ENCODE data around the gene ZBTB3. TPM values are rescaled to one million over a fixed set of nuclear protein-coding genes. Genes with fewer than 3 reads are reported as not detected.
A peak's percentile ranks its signal among the peaks of the same experiment; 100 is the strongest.

The ZBTB3 gene
- total and polyA plus RNA-seq, 5 experiments from 2014 or later: 2.1 to 27.6 (median 6.7) TPM

DNA sequence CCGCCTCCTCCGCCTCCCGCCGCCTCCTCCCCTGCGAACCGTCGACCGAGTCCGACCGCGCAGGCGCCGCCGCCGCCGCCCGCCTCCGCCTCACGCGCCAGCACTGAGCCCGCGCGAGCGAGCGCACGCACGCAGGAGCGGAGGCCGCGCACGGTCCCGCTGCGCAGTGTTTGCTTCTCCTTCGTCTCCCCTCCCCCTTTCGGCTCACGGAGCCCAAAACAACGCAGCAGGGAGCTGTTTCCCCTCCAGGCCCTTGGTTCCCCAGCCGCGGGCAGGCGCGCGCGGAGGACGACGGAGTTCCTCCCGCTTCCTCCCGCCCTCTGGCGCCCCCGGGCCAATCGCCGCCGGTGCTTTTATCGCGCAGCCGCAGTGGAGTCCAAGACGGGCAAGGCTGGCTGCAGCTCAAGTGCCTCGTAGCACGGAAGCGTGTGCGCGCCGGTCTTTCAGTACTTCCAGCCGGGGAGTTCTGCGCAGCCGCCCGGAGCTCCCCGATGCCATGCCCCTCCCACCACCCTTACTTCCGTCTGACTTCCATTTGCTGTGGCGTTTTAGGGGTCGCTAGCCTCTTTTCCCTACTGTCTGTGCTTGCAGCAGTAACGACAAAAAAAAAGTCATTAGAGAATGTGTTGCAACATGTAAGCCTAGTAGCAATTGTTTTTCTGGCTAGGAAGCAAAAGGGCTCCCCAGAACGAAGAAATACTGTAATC lies 26.6 kb downstream of the ZBTB3 start, which contains the start of gene HNRNPUL2:
Gene HNRNPUL2 (minus strand): TSS at position 293 of the 707 bp plus-strand sequence. CDS start 301 bp downstream, outside the sequence.
- H3K36me3 Mint-ChIP-seq: peaks cover 0 to 50% (median 18%) of the 10 kb centered on the region in 3 donors

DNA sequence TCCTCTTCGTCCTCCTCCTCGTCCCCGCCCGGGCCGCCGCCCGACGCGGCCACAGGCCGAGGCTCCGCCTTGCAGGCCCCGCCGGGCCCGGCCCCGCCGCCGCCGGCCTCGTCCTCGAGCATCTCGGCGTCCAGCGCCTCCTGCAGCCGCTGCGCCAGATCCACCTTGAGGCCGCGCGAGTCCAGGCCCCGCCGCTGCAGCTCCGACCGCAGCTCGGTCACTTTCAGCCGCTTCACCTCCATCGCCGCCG lies 27.1 kb downstream of the ZBTB3 start:
- peaks cover 25 to 69% (median 56%) of the 10 kb centered on the region in 4 donors for H3K4me1 Mint-ChIP-seq
- peaks cover 0 to 53% (median 23%) of the 10 kb centered on the region in 3 donors for H3K36me3 Mint-ChIP-seq
- peaks cover 0 to 2% (median 0%) of the 10 kb centered on the region in 5 donors for H3K27me3 Mint-ChIP-seq
- peak overlapping the region in 8 of 10 donors; percentile 90 to 100 (median 99) for H3K27ac Mint-ChIP-seq
- H3K4me3 Mint-ChIP-seq: peak overlapping the region; percentile 92 to 99 (median 96)
- no peaks in the 10 kb centered on the region for H3K9me3 Mint-ChIP-seq
- DNase-seq (no peak), ATAC-seq (peak in 1 of 2 donors; percentile 7)
- POLR2A ChIA-PET: interaction anchor here (0.7 to 10.3 kb wide), 47 partner anchors 8 to 1591 kb away, joined by 3 to 263 read pairs (median 8); partner anchors contain the start of genes B3GAT3, BSCL2, C11orf98 and CSKMT

More for the DNA sequence above, 26.6 kb downstream of the ZBTB3 start, which contains the start of gene HNRNPUL2:
- H3K27me3 Mint-ChIP-seq: peaks cover 0 to 2% (median 0%) of the 10 kb centered on the region in 5 donors
- no peaks in the 10 kb centered on the region for H3K9me3 Mint-ChIP-seq
- ATAC-seq: peak; percentile 79 to 81
- H3K4me3 Mint-ChIP-seq: peak within 1 kb of the TSS; percentile 92 to 99 (median 96)
- POLR2A ChIA-PET: interaction anchor here (0.6 to 10.3 kb wide), 57 partner anchors 10 to 1590 kb away, joined by 3 to 263 read pairs (median 6); partner anchors contain the start of genes B3GAT3, BSCL2, C11orf98 and CSKMT
- peaks cover 25 to 64% (median 51%) of the 10 kb centered on the region in 4 donors for H3K4me1 Mint-ChIP-seq
- peak within 1 kb of the TSS; percentile 90 to 100 (median 99) for H3K27ac Mint-ChIP-seq
- DNase-seq: peak; percentile 98 to 99 (median 99)

DNA sequence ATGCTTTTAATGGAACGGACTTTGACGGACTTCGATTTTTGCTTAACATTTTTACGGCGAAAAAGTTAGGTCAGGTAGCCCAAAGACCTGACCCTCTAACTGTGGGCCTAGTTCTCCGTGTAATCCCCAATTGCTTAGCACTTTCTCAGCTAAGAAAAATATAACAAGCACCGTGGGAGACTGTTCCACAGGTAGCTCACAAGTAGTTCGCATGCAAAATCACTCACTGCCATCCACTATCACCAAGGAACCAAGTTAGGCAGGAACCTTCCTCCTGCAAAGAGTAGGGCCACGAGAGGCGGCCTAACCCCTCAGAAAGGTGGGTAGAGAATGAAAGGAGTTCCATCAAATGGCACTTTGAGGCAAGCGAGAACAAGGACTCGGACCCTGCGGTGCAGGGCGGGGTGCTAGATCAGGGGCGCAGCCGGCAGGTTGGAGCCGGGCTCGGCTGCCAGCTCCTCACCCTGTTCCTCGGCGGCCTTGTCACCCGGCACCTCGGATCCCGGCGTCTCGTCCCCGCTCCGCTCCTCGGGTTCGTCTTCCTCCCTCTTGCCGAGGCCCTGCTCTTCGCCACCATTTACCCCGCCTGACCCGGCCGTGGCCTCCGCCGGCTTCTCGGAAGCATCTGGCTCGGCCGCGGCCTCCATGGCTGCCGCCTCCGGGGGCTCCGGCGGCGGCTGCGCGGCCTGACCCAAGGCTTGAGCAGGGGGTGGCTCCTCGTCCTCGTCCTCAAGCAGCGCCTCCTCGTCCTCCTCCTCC lies 27.6 kb downstream of the ZBTB3 start:
- Mint-ChIP-seq H3K27me3 (peaks cover 0 to 2% (median 0%) of the 10 kb centered on the region in 5 donors), H3K36me3 (peaks cover 0 to 53% (median 27%) of the 10 kb centered on the region in 3 donors), H3K9me3 (no peaks in the 10 kb centered on the region), H3K4me1 (peaks cover 25 to 72% (median 56%) of the 10 kb centered on the region in 4 donors), H3K4me3 (peak overlapping the region; percentile 92 to 99 (median 96)), H3K27ac (peak overlapping the region; percentile 82 to 97 (median 87))
- ATAC-seq (no peak), DNase-seq (peak in 4 of 10 donors; percentile 7 to 70 (median 22))
- POLR2A ChIA-PET: interaction anchor here (0.6 to 10.3 kb wide), 35 partner anchors 9 to 1520 kb away, joined by 3 to 263 read pairs (median 8); partner anchors contain the start of genes B3GAT3, BSCL2, C11orf98 and CSKMT

DNA sequence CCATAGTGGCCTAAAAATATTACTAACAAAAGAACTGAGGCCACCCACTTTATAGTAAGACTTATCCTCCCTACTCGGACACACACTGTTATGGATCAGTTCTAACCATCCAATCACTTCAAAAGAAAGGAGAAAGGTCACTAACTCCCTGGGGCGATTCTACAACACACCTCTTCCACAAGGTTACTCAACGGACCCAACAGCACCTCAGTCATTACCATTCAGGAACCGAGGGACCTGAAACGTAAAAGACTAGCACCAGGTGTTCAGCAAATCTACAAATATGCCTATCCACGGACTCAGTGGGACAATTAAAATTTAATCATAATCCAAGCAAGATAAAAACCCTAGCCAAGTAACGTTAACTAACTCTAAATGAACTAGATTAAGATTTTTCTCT lies 28.3 kb downstream of the ZBTB3 start:
- Mint-ChIP-seq H3K27ac (peak overlapping the region; percentile 82 to 97 (median 87)), H3K4me3 (peak overlapping the region; percentile 92 to 99 (median 96)), H3K9me3 (no peaks in the 10 kb centered on the region), H3K36me3 (peaks cover 0 to 56% (median 30%) of the 10 kb centered on the region in 3 donors), H3K4me1 (peaks cover 25 to 72% (median 56%) of the 10 kb centered on the region in 4 donors), H3K27me3 (peaks cover 0 to 2% (median 0%) of the 10 kb centered on the region in 5 donors)
- DNase-seq (no peak), ATAC-seq (no peak)
- POLR2A ChIA-PET: interaction anchor here (0.6 to 10.3 kb wide), 15 partner anchors 12 to 330 kb away, joined by 3 to 263 read pairs (median 47); partner anchors contain the start of genes BSCL2, GNG3, LBHD1 and MTA2

DNA sequence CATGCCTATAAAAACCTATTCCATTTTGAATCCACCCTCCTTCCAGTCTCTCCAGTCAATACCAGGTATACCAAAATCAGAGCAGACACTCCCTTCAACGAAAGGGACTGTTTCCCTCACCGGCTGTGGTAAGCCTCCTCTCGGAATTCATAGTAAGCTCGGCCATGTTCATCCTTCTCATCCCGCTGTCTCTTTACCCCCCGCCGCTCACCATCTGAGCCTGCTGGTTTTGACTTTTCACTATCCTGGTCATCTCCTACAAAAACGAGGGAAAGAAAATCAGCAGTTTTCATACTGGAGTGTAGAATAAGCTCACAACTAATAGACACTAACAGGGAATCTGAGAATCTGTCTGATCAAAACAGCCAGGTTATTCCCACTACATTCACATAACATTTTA lies 29.8 kb downstream of the ZBTB3 start:
- peaks cover 29 to 69% (median 60%) of the 10 kb centered on the region in 4 donors for H3K4me1 Mint-ChIP-seq
- peak overlapping the region; percentile 56 to 99 (median 94) for H3K4me3 Mint-ChIP-seq
- H3K9me3 Mint-ChIP-seq: no peaks in the 10 kb centered on the region
- H3K36me3 Mint-ChIP-seq: peaks cover 0 to 67% (median 39%) of the 10 kb centered on the region in 3 donors
- DNase-seq (no peak), ATAC-seq (no peak)
- H3K27me3 Mint-ChIP-seq: peaks cover 0 to 2% (median 0%) of the 10 kb centered on the region in 5 donors
- POLR2A ChIA-PET: interaction anchor here (1.2 to 10.3 kb wide), 6 partner anchors 13 to 133 kb away, joined by 3 to 263 read pairs (median 79); partner anchors contain the start of genes BSCL2, GNG3, POLR2G and TUT1
- H3K27ac Mint-ChIP-seq: peak overlapping the region; percentile 6 to 87 (median 66)

DNA sequence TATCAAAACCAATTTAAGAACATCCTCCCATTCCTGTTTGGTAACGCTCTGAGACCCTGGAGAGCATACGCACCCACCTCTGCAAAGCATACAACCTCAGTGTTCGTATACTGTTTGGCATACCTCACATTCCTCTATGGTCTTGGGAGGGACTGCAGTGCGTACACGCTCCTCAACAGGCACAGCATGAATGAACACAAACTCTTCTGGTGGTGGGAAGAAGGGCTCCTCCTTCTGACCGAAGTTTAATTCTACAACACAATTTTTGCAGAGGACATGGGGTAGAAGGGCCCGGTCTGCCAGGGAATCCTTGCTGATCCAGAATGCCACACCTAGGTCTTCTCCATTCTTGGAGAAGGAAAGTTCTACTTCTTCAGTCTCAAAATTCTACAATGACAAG lies 32.0 kb downstream of the ZBTB3 start:
- DNase-seq: no peak
- H3K9me3 Mint-ChIP-seq: no peaks in the 10 kb centered on the region
- H3K4me3 Mint-ChIP-seq: no peak overlapping the region
- H3K4me1 Mint-ChIP-seq: peaks cover 28 to 73% (median 57%) of the 10 kb centered on the region in 4 donors
- peaks cover 0 to 86% (median 51%) of the 10 kb centered on the region in 3 donors for H3K36me3 Mint-ChIP-seq
- H3K27ac Mint-ChIP-seq: peak overlapping the region in 3 of 10 donors; percentile 10 to 85 (median 81)
- POLR2A ChIA-PET: interaction anchor here (0.5 to 10.3 kb wide), 3 partner anchors 11 to 118 kb away, joined by 3 to 263 read pairs (median 7); partner anchors contain the start of genes BSCL2, GNG3 and WDR74
- H3K27me3 Mint-ChIP-seq: no peaks in the 10 kb centered on the region
- ATAC-seq: no peak

DNA sequence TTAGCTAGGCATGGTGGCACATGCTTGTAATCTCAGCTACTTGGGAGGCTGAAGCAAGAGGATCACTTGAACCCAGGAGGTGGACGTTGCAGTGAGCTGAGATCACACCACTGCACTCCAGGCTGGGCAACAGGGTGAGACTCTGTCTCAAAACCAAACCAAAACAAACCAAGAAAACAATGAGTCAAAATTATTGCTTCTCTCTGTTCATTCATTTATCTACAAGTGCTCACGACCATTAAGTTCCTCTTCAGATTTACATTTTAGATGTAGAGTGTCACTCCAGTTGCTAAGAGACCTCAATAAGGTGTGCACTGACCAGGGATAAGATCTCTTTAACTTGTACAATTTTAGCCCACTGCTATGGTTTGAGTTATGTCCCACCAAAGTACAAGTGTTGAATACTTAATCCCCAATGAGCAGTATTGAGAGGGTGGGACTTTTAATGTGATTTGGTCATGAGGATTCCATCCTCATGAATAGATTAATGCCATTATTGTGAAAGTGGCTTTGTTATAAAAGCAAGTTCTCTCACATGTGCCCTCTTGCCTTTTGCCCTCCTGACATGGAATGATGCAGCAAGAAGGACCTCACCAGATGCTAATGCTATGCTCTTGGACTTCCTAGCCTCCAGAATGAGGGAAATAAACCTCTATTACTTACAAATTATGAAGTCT lies 34.5 kb downstream of the ZBTB3 start:
- peaks cover 0 to 99% (median 56%) of the 10 kb centered on the region in 3 donors for H3K36me3 Mint-ChIP-seq
- POLR2A ChIA-PET: interaction anchor here (0.6 to 2.5 kb wide), 4 partner anchors 10 to 55 kb away, joined by 3 to 17 read pairs (median 3); partner anchors contain the start of genes C11orf98, CSKMT, LBHD1 and UQCC3
- no peak for DNase-seq
- H3K27me3 Mint-ChIP-seq: no peaks in the 10 kb centered on the region
- peak overlapping the region in 6 of 10 donors; percentile 1 to 84 (median 47) for H3K27ac Mint-ChIP-seq
- no peak overlapping the region for H3K4me3 Mint-ChIP-seq
- H3K4me1 Mint-ChIP-seq: peaks cover 24 to 59% (median 45%) of the 10 kb centered on the region in 4 donors
- H3K9me3 Mint-ChIP-seq: no peaks in the 10 kb centered on the region
- ATAC-seq: no peak

DNA sequence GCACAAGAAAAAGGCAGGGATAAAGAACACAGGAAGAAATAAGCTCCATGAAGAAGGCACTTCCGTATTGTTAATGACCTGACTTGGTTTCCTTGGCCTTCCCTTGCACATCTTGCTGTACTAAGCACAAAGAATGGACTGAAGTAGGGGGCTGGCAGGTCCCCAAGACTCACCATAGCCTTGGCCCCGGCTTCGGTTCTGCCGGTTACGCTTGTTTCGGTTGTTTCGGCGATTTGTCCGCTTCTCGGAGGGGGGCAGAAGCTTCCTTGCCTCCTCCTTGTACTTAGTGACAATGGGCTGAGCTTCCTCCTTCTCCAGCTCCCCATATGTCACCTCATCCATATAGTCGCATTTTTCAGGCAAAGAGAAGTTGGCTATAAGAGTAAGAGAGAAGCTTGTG lies 37.1 kb downstream of the ZBTB3 start:
- peaks cover 17 to 46% (median 40%) of the 10 kb centered on the region in 4 donors for H3K4me1 Mint-ChIP-seq
- DNase-seq (no peak), ATAC-seq (no peak)
- H3K27me3 Mint-ChIP-seq: no peaks in the 10 kb centered on the region
- H3K9me3 Mint-ChIP-seq: no peaks in the 10 kb centered on the region
- no peak overlapping the region for H3K4me3 Mint-ChIP-seq
- H3K27ac Mint-ChIP-seq: peak overlapping the region in 7 of 10 donors; percentile 23 to 86 (median 40)
- H3K36me3 Mint-ChIP-seq: peaks cover 5 to 98% (median 37%) of the 10 kb centered on the region in 3 donors
- POLR2A ChIA-PET: interaction anchor here (1.0 to 14.8 kb wide), 2 partner anchors 10 to 37 kb away, joined by 4 to 263 read pairs; partner anchors contain the start of genes HNRNPUL2, TTC9C and ZBTB3

DNA sequence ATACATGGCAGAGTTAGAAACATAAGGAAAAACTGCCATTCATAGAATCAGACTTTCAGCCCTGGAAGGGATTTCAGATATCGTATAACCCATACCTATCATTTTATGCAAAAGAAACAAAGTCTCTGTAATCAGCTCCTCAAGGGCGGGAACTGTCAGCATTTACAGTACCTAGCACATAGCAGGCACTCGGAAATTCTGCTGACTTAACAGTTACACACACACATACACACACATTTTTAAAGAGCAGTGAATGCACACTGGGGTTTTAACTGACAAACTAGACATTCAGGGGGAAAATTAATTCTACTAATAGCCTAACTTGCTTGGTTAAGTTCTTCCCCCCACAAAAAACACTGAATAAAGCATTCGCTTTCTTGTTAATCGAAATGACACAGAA lies 37.8 kb downstream of the ZBTB3 start:
- Mint-ChIP-seq H3K4me1 (peaks cover 17 to 44% (median 36%) of the 10 kb centered on the region in 4 donors), H3K9me3 (no peaks in the 10 kb centered on the region), H3K27me3 (no peaks in the 10 kb centered on the region), H3K27ac (peak overlapping the region in 2 of 10 donors; percentile 23 to 74), H3K36me3 (peaks cover 5 to 98% (median 33%) of the 10 kb centered on the region in 3 donors), H3K4me3 (no peak overlapping the region)
- DNase-seq: no peak
- POLR2A ChIA-PET: interaction anchor here (1.2 to 14.8 kb wide), 2 partner anchors 9 to 11 kb away, joined by 3 to 263 read pairs; partner anchors contain the start of genes BSCL2, HNRNPUL2 and TTC9C
- no peak for ATAC-seq

DNA sequence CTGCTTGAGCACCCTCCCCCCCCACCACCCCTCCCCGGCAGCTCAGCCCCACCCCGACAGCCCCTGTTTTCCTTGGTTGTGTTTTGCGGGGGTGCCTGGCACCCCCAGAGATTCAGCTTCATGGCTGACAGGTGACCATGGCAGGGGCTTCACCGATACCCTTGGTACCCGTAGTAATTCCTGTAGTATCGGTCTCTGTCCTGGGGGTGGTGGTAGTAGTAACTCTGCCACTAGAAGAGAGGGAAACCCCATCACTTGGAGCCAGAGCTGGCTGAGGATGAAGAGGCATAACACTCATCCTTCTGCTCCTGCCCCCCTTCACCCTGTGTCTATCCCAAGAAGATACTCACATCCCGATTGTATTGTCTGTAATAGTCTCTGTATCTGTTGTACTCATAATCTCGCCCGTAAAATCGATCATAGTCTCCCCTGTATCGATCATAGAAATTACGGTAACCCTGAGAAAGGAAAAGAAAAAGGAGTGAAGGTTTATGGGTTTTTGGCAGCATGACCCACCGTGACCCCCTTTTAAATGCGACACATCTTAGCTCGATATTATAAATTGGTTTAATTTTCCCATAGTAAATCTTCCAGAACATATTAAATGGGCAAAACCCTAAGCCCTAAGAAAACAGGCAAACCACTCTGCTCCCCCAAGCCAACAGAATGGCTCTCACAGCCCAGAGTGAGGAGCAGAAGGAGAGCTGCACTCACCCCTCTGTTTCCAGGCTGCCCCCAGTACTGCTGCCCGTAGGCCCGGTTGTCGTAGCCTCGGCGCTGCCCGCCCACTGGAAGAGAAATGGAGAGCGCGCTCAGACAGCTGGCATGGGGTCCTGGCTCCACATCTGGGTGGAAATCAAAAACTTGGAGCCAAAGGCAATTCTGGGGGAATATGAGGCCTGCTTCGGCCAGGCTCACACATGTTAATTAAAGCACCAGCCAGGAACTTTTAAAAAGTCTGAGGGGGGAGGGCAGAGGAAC lies 38.5 kb downstream of the ZBTB3 start:
- POLR2A ChIA-PET: interaction anchor here (1.2 to 14.8 kb wide), 3 partner anchors 9 to 38 kb away, joined by 3 to 263 read pairs (median 5); partner anchors contain the start of genes BSCL2, HNRNPUL2, TTC9C and ZBTB3
- ATAC-seq: no peak
- Mint-ChIP-seq H3K4me1 (peaks cover 17 to 44% (median 30%) of the 10 kb centered on the region in 4 donors), H3K27me3 (no peaks in the 10 kb centered on the region), H3K9me3 (no peaks in the 10 kb centered on the region), H3K4me3 (no peak overlapping the region), H3K36me3 (peaks cover 5 to 96% (median 29%) of the 10 kb centered on the region in 3 donors), H3K27ac (peak overlapping the region in 7 of 10 donors; percentile 12 to 74 (median 56))
- no peak for DNase-seq
